Measurements from ENCODE around the gene GAB1. TPM values are rescaled to one million over a fixed set of nuclear protein-coding genes. Genes with fewer than 3 reads are reported as not detected.
A peak's percentile ranks its signal among the peaks of the same experiment; 100 is the strongest.

The GAB1 gene
- total and polyA plus RNA-seq, 4 donors: 6.4 to 138 (median 22.6) TPM

- no peak for TF ChIP-seq CTCF (IDR thresholded peaks at IDR 0.05; ENCODE audit: control extremely low read depth, extremely low read depth)
- peaks cover 0 to 27% (median 9%) of the 10 kb centered on the region in 5 donors for H3K4me1 ChIP-seq (ENCODE audit: control insufficient read depth in 5 of 5, insufficient read depth in 5 of 5, low read length in 5 of 5)
- H3K9me3 ChIP-seq (ENCODE audit: control insufficient read depth in 4 of 4, insufficient read depth in 3 of 4, low read length in 3 of 4): no peaks in the 10 kb centered on the region
- H3K27me3 ChIP-seq (ENCODE audit: control insufficient read depth in 3 of 3, insufficient read depth in 3 of 3, low read length in 2 of 3): no peaks in the 10 kb centered on the region
- peaks cover 2 to 12% (median 6%) of the 10 kb centered on the region in 4 donors for H3K36me3 ChIP-seq (ENCODE audit: control insufficient read depth in 4 of 4, insufficient read depth in 4 of 4, low read length in 4 of 4)
- 1% methylated on average over 18 of the region's 18 CpGs for WGBS, 2 donors
- ATAC-seq (ENCODE audit: insufficient read depth, low FRiP score): no peak
- DNase-seq: peak; percentile 83 to 89 (median 88)
- H3K4me3 ChIP-seq: peak overlapping the region; percentile 80
- peak overlapping the region; percentile 97 to 99 for H3K27ac ChIP-seq (ENCODE audit: low read depth in 1 of 2, low read length in 1 of 2)
- peak overlapping the region; percentile 98 to 99 for H3K9ac ChIP-seq (ENCODE audit: insufficient read depth in 1 of 2, low read length in 2 of 2)
These were observed 177.8 kb downstream of the GAB1 start for GRCh38 chr4:143514497-143514896.

- no peak for ATAC-seq (ENCODE audit: insufficient read depth, low FRiP score)
- no peak for TF ChIP-seq CTCF (IDR thresholded peaks at IDR 0.05; ENCODE audit: control extremely low read depth, extremely low read depth)
- 16 to 32% methylated on average over 5 of the region's 5 CpGs for WGBS, 2 donors
- H3K9ac ChIP-seq (ENCODE audit: insufficient read depth in 1 of 2, low read length in 2 of 2): peak overlapping the region; percentile 98 to 99
- H3K27ac ChIP-seq (ENCODE audit: low read depth in 1 of 2, low read length in 1 of 2): peak overlapping the region; percentile 97 to 99
- no peaks in the 10 kb centered on the region for H3K9me3 ChIP-seq (ENCODE audit: control insufficient read depth in 4 of 4, insufficient read depth in 3 of 4, low read length in 3 of 4)
- H3K4me3 ChIP-seq: peak overlapping the region; percentile 80
- H3K4me1 ChIP-seq (ENCODE audit: control insufficient read depth in 5 of 5, insufficient read depth in 5 of 5, low read length in 5 of 5): peaks cover 0 to 27% (median 9%) of the 10 kb centered on the region in 5 donors
- H3K36me3 ChIP-seq (ENCODE audit: control insufficient read depth in 4 of 4, insufficient read depth in 4 of 4, low read length in 4 of 4): peaks cover 2 to 16% (median 8%) of the 10 kb centered on the region in 4 donors
- H3K27me3 ChIP-seq (ENCODE audit: control insufficient read depth in 3 of 3, insufficient read depth in 3 of 3, low read length in 2 of 3): no peaks in the 10 kb centered on the region
- DNase-seq: no peak
These were observed 178.2 kb downstream of the GAB1 start for GRCh38 chr4:143514901-143515300.

- H3K4me1 ChIP-seq (ENCODE audit: control insufficient read depth in 5 of 5, insufficient read depth in 5 of 5, low read length in 5 of 5): peaks cover 0 to 27% (median 9%) of the 10 kb centered on the region in 5 donors
- H3K36me3 ChIP-seq (ENCODE audit: control insufficient read depth in 4 of 4, insufficient read depth in 4 of 4, low read length in 4 of 4): peaks cover 2 to 19% (median 10%) of the 10 kb centered on the region in 4 donors
- ATAC-seq (ENCODE audit: insufficient read depth, low FRiP score): no peak
- no peak overlapping the region for H3K27ac ChIP-seq (ENCODE audit: low read depth in 1 of 2, low read length in 1 of 2)
- TF ChIP-seq CTCF (IDR thresholded peaks at IDR 0.05; ENCODE audit: control extremely low read depth, extremely low read depth): no peak
- no peaks in the 10 kb centered on the region for H3K9me3 ChIP-seq (ENCODE audit: control insufficient read depth in 4 of 4, insufficient read depth in 3 of 4, low read length in 3 of 4)
- H3K27me3 ChIP-seq (ENCODE audit: control insufficient read depth in 3 of 3, insufficient read depth in 3 of 3, low read length in 2 of 3): no peaks in the 10 kb centered on the region
- H3K9ac ChIP-seq (ENCODE audit: insufficient read depth in 1 of 2, low read length in 2 of 2): peak overlapping the region; percentile 5 to 99
- H3K4me3 ChIP-seq: no peak overlapping the region
- DNase-seq: no peak
These were observed 179.2 kb downstream of the GAB1 start for GRCh38 chr4:143515905-143516304.

GRCh38 chr4:143517764-143518163 lies 181.1 kb downstream of the GAB1 start:
- H3K4me1 ChIP-seq (ENCODE audit: control insufficient read depth in 5 of 5, insufficient read depth in 5 of 5, low read length in 5 of 5): peaks cover 0 to 27% (median 7%) of the 10 kb centered on the region in 5 donors
- no peaks in the 10 kb centered on the region for H3K27me3 ChIP-seq (ENCODE audit: control insufficient read depth in 3 of 3, insufficient read depth in 3 of 3, low read length in 2 of 3)
- no peaks in the 10 kb centered on the region for H3K9me3 ChIP-seq (ENCODE audit: control insufficient read depth in 4 of 4, insufficient read depth in 3 of 4, low read length in 3 of 4)
- DNase-seq (no peak), ATAC-seq (ENCODE audit: insufficient read depth, low FRiP score) (no peak)
- 77 to 97% methylated on average over 2 of the region's 2 CpGs for WGBS, 2 donors
- no peak overlapping the region for H3K27ac ChIP-seq (ENCODE audit: low read depth in 1 of 2, low read length in 1 of 2)
- no peak for TF ChIP-seq CTCF (IDR thresholded peaks at IDR 0.05; ENCODE audit: control extremely low read depth, extremely low read depth)
- no peak overlapping the region for H3K9ac ChIP-seq (ENCODE audit: insufficient read depth in 1 of 2, low read length in 2 of 2)
- no peak overlapping the region for H3K4me3 ChIP-seq
- peaks cover 3 to 27% (median 17%) of the 10 kb centered on the region in 4 donors for H3K36me3 ChIP-seq (ENCODE audit: control insufficient read depth in 4 of 4, insufficient read depth in 4 of 4, low read length in 4 of 4)

All from lung (tissue), 12 donors.